ENCODE data around the gene FRY. TPM values are rescaled to one million over a fixed set of nuclear protein-coding genes. Genes with fewer than 3 reads are reported as not detected.

FRY gene
- total RNA-seq, 1 experiment from 2014 or later, result 5.3 TPM

DNA sequence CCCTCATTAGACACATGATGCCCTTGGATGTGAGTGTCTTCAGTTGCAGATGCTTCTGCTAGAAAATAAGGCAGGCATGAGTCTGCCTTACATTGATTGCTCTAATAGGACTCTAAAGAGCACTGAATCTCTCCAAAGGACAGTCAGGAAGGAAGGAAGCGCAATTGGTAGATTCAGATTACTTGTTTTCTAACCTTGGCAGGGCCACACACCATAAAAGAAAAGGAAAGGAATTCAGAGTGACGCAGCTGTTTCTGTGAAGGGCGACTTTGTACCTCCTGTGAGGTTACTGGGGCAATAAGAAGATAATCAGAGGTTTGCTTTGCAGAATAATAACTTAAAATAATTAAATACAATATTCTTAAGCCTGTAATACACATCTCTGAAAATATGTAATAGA lies 48.0 kb downstream of the FRY start:
- Mint-ChIP-seq H3K4me3 (no peak overlapping the region), H3K27ac (no peak overlapping the region), H3K36me3 (no peaks in the 10 kb centered on the region), H3K9me3 (no peaks in the 10 kb centered on the region), H3K27me3 (ENCODE audit: low read depth) (no peaks in the 10 kb centered on the region), H3K4me1 (peaks cover 46% of the 10 kb centered on the region)
- POLR2A ChIA-PET, result no interaction called here
- CTCF ChIA-PET, result no interaction called here
- DNase-seq (ENCODE audit: low spot score), result no peak
- ATAC-seq, result no peak
- TF ChIP-seq, protein P1, sequence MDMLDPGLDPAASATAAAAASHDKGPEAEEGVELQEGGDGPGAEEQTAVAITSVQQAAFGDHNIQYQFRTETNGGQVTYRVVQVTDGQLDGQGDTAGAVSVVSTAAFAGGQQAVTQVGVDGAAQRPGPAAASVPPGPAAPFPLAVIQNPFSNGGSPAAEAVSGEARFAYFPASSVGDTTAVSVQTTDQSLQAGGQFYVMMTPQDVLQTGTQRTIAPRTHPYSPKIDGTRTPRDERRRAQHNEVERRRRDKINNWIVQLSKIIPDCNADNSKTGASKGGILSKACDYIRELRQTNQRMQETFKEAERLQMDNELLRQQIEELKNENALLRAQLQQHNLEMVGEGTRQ (CRISPR knock-in tag; IDR thresholded peaks at IDR 0.05), result no peak
- TF ChIP-seq MYBL2 (CRISPR knock-in tag; IDR thresholded peaks at IDR 0.05) (no peak), HMGA2 (CRISPR knock-in tag; IDR thresholded peaks at IDR 0.05) (no peak), CBFB (CRISPR knock-in tag; IDR thresholded peaks at IDR 0.05; ENCODE audit: low read depth) (no peak), ZNF138 (CRISPR knock-in tag; conservative IDR thresholded peaks at IDR 0.05) (no peak), SOX15 (CRISPR knock-in tag; IDR thresholded peaks at IDR 0.05) (no peak), SMAD3 (CRISPR knock-in tag; IDR thresholded peaks at IDR 0.05; ENCODE audit: borderline replicate concordance) (no peak), RORB (CRISPR knock-in tag; IDR thresholded peaks at IDR 0.05) (no peak), CREB1 (CRISPR knock-in tag; IDR thresholded peaks at IDR 0.05) (no peak), ZNF416 (CRISPR knock-in tag; IDR thresholded peaks at IDR 0.05) (no peak), NR2C2 (CRISPR knock-in tag; IDR thresholded peaks at IDR 0.05) (no peak), NFATC4 (CRISPR knock-in tag; IDR thresholded peaks at IDR 0.05) (no peak), GTF2I (CRISPR knock-in tag; conservative IDR thresholded peaks at IDR 0.05) (no peak)
- TF ChIP-seq, protein P2, sequence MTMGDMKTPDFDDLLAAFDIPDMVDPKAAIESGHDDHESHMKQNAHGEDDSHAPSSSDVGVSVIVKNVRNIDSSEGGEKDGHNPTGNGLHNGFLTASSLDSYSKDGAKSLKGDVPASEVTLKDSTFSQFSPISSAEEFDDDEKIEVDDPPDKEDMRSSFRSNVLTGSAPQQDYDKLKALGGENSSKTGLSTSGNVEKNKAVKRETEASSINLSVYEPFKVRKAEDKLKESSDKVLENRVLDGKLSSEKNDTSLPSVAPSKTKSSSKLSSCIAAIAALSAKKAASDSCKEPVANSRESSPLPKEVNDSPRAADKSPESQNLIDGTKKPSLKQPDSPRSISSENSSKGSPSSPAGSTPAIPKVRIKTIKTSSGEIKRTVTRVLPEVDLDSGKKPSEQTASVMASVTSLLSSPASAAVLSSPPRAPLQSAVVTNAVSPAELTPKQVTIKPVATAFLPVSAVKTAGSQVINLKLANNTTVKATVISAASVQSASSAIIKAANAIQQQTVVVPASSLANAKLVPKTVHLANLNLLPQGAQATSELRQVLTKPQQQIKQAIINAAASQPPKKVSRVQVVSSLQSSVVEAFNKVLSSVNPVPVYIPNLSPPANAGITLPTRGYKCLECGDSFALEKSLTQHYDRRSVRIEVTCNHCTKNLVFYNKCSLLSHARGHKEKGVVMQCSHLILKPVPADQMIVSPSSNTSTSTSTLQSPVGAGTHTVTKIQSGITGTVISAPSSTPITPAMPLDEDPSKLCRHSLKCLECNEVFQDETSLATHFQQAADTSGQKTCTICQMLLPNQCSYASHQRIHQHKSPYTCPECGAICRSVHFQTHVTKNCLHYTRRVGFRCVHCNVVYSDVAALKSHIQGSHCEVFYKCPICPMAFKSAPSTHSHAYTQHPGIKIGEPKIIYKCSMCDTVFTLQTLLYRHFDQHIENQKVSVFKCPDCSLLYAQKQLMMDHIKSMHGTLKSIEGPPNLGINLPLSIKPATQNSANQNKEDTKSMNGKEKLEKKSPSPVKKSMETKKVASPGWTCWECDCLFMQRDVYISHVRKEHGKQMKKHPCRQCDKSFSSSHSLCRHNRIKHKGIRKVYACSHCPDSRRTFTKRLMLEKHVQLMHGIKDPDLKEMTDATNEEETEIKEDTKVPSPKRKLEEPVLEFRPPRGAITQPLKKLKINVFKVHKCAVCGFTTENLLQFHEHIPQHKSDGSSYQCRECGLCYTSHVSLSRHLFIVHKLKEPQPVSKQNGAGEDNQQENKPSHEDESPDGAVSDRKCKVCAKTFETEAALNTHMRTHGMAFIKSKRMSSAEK (CRISPR knock-in tag; IDR thresholded peaks at IDR 0.05; ENCODE audit: borderline replicate concordance), result no peak
- TF ChIP-seq, protein P3, sequence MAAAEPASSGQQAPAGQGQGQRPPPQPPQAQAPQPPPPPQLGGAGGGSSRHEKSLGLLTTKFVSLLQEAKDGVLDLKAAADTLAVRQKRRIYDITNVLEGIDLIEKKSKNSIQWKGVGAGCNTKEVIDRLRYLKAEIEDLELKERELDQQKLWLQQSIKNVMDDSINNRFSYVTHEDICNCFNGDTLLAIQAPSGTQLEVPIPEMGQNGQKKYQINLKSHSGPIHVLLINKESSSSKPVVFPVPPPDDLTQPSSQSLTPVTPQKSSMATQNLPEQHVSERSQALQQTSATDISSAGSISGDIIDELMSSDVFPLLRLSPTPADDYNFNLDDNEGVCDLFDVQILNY (CRISPR knock-in tag; IDR thresholded peaks at IDR 0.05), result no peak

DNA sequence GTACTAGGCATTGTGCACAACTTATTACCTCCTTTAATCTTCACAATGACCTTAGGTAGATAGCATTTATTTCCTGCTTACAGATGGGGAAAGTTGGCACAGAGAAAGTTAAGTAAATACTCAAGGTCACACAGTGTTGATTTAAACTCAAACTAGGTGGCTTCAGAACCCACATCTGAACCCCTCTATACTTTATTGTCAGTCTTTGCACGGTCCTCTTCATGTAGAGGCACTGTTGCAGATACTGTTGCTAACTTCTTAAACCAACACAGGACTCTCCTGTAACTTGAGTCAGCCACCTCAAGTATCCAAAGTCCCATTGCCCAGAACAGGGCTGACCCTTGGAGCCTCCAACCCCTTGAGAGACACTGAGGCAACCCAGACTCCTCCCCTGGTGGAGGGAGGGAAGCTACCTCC lies 48.8 kb downstream of the FRY start:
- ATAC-seq (no peak), DNase-seq (ENCODE audit: low spot score) (no peak)
- ChIA-PET POLR2A (no interaction called here), CTCF (no interaction called here)
- no peaks in the 10 kb centered on the region for H3K27me3 Mint-ChIP-seq (ENCODE audit: low read depth)
- TF ChIP-seq FOXJ3 (CRISPR knock-in tag; IDR thresholded peaks at IDR 0.05; ENCODE audit: borderline replicate concordance), result no peak
- TF ChIP-seq ZNF263 (CRISPR knock-in tag; IDR thresholded peaks at IDR 0.05; ENCODE audit: low read depth), result no peak
- TF ChIP-seq, protein P4, sequence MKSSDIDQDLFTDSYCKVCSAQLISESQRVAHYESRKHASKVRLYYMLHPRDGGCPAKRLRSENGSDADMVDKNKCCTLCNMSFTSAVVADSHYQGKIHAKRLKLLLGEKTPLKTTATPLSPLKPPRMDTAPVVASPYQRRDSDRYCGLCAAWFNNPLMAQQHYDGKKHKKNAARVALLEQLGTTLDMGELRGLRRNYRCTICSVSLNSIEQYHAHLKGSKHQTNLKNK (CRISPR knock-in tag; IDR thresholded peaks at IDR 0.05), result no peak
- no peak for TF ChIP-seq MYBL2 (CRISPR knock-in tag; IDR thresholded peaks at IDR 0.05)
- TF ChIP-seq ZNF317 (CRISPR knock-in tag; IDR thresholded peaks at IDR 0.05; ENCODE audit: borderline replicate concordance, low read depth), result no peak
- TF ChIP-seq, protein P5, sequence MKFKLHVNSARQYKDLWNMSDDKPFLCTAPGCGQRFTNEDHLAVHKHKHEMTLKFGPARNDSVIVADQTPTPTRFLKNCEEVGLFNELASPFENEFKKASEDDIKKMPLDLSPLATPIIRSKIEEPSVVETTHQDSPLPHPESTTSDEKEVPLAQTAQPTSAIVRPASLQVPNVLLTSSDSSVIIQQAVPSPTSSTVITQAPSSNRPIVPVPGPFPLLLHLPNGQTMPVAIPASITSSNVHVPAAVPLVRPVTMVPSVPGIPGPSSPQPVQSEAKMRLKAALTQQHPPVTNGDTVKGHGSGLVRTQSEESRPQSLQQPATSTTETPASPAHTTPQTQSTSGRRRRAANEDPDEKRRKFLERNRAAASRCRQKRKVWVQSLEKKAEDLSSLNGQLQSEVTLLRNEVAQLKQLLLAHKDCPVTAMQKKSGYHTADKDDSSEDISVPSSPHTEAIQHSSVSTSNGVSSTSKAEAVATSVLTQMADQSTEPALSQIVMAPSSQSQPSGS (CRISPR knock-in tag; IDR thresholded peaks at IDR 0.05; ENCODE audit: borderline replicate concordance, low read depth), result no peak
- TF ChIP-seq, protein P6, sequence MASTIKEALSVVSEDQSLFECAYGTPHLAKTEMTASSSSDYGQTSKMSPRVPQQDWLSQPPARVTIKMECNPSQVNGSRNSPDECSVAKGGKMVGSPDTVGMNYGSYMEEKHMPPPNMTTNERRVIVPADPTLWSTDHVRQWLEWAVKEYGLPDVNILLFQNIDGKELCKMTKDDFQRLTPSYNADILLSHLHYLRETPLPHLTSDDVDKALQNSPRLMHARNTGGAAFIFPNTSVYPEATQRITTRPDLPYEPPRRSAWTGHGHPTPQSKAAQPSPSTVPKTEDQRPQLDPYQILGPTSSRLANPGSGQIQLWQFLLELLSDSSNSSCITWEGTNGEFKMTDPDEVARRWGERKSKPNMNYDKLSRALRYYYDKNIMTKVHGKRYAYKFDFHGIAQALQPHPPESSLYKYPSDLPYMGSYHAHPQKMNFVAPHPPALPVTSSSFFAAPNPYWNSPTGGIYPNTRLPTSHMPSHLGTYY (CRISPR knock-in tag; IDR thresholded peaks at IDR 0.05), result no peak
- no peak for TF ChIP-seq TCF7 (CRISPR knock-in tag; IDR thresholded peaks at IDR 0.05; ENCODE audit: low read depth)
- TF ChIP-seq, protein P3 (CRISPR knock-in tag; IDR thresholded peaks at IDR 0.05), result no peak
- no peak for TF ChIP-seq JUN (CRISPR knock-in tag; IDR thresholded peaks at IDR 0.05)
- TF ChIP-seq IRF2 (CRISPR knock-in tag; IDR thresholded peaks at IDR 0.05; ENCODE audit: borderline replicate concordance, low read depth), result no peak
- TF ChIP-seq ZNF396 (CRISPR knock-in tag; IDR thresholded peaks at IDR 0.05; ENCODE audit: borderline replicate concordance), result no peak
- TF ChIP-seq CBFB (CRISPR knock-in tag; IDR thresholded peaks at IDR 0.05; ENCODE audit: low read depth), result no peak
- H3K36me3 Mint-ChIP-seq, result no peaks in the 10 kb centered on the region
- H3K27ac Mint-ChIP-seq, result no peak overlapping the region
- no peak overlapping the region for H3K4me3 Mint-ChIP-seq
- no peaks in the 10 kb centered on the region for H3K9me3 Mint-ChIP-seq
- peaks cover 40% of the 10 kb centered on the region for H3K4me1 Mint-ChIP-seq

Data from WTC11 (cell line).